IMR-90 (cell line): ENCODE measurements around the gene HSD17B3. TPM values are rescaled to one million over a fixed set of nuclear protein-coding genes. Genes with fewer than 3 reads are reported as not detected.
"Not testable (repeated sequence)": the region's sequence is repeated elsewhere in the genome, so short reads cannot be mapped to it uniquely, and the experiment has no call there.

Source experiments
- ATAC-seq: fragments of 200-7000 bp; cut with Tn5 transposase; 2 replicates; pipeline ENCODE4 v1.9.1; 2020; ENCODE audit warnings: low read depth, mild to moderate bottlenecking, moderate library complexity
- BruUV-seq: library from RNA; stranded (reverse); fragments of 400-500 nt; replicated peaks from 2 replicates; lab custom pipeline; 2021; lab: Mats Ljungman, UMichigan
- CTCF ChIA-PET: fragments of 300-600 bp; formaldehyde crosslinking; extraction: SDS; loops from one replicate; lab custom pipeline; 2021; ENCODE audit warnings: antibody characterized with exemption; lab: Yijun Ruan, JAX
- POLR2A ChIA-PET: fragments of 300-600 bp; sonication (Branson Sonifier 250); formaldehyde crosslinking; loops from one replicate; lab custom pipeline; 2022; ENCODE audit warnings: antibody characterized with exemption; ENCODE audit not compliant: unreplicated experiment; lab: Charles Lee
- DNase-seq: peaks from one replicate; pipeline ENCODE4 v3.0.0; 2013
- H2AFZ ChIP-seq: replicated peaks from 2 replicates; pipeline ENCODE3; 2013; ENCODE audit warnings: low read length, mild to moderate bottlenecking; ENCODE audit not compliant: poor library complexity
- H2AK5ac ChIP-seq: 2 replicates; pipeline ENCODE4 v1.6.1; 2013; ENCODE audit warnings: low read depth, low read length, inconsistent platforms
- H2AK9ac ChIP-seq: replicated peaks from 2 replicates; pipeline ENCODE3; 2013; ENCODE audit warnings: mild to moderate bottlenecking, low read depth, low read length, moderate library complexity; ENCODE audit not compliant: poor library complexity
- H2BK120ac ChIP-seq: 2 replicates; pipeline ENCODE4 v1.6.1; 2013; ENCODE audit warnings: low read depth, low read length, inconsistent platforms
- H2BK15ac ChIP-seq: 3 replicates; pipeline ENCODE4 v1.6.1; 2013; ENCODE audit warnings: low read depth, low read length, inconsistent platforms
- H2BK20ac ChIP-seq: 2 replicates; pipeline ENCODE4 v1.6.1; 2013; ENCODE audit warnings: low read depth, mild to moderate bottlenecking, inconsistent platforms, low read length, moderate library complexity
- H2BK5ac ChIP-seq: 2 replicates; pipeline ENCODE4 v1.6.1; 2013; ENCODE audit warnings: mild to moderate bottlenecking, low read depth, low read length, inconsistent platforms; ENCODE audit not compliant: poor library complexity, severe bottlenecking
- H3K14ac ChIP-seq: replicated peaks from 2 replicates; pipeline ENCODE4 v1.6.1; 2013; ENCODE audit warnings: low read depth, low read length, inconsistent platforms
- H3K18ac ChIP-seq: 2 replicates; pipeline ENCODE4 v1.6.1; 2013; ENCODE audit warnings: low read depth, low read length, control low read depth
- H3K23ac ChIP-seq: 2 replicates; pipeline ENCODE4 v1.6.1; 2013; ENCODE audit warnings: low read depth, low read length, inconsistent platforms
- H3K27ac ChIP-seq: 2 replicates; pipeline ENCODE4 v1.5.1; 2013; ENCODE audit warnings: mild to moderate bottlenecking, control low read depth, low read length; ENCODE audit not compliant: insufficient read depth
- H3K27me3 ChIP-seq: 2 replicates; pipeline ENCODE4 v1.6.1; 2013; ENCODE audit warnings: low read length; ENCODE audit not compliant: control insufficient read depth, insufficient read depth
- H3K36me3 ChIP-seq: 2 replicates; pipeline ENCODE4 v1.6.1; 2013; ENCODE audit warnings: low read length, mixed read lengths; ENCODE audit not compliant: control insufficient read depth, insufficient read depth
- H3K4ac ChIP-seq: 2 replicates; pipeline ENCODE4 v1.6.1; 2013; ENCODE audit warnings: low read depth, low read length, inconsistent platforms
- H3K4me1 ChIP-seq: 2 replicates; pipeline ENCODE4 v1.6.1; 2013; ENCODE audit warnings: low read length, mixed read lengths; ENCODE audit not compliant: control insufficient read depth, insufficient read depth
- H3K4me2 ChIP-seq: 2 replicates; pipeline ENCODE4 v1.6.1; 2013; ENCODE audit warnings: low read depth, mild to moderate bottlenecking, control low read depth, low read length, moderate library complexity
- H3K4me3 ChIP-seq: 2 replicates; pipeline ENCODE4 v1.5.1; 2013; ENCODE audit warnings: low read depth, mild to moderate bottlenecking, control low read depth, low read length, moderate library complexity; ENCODE audit not compliant: insufficient read depth
- H3K56ac ChIP-seq: 2 replicates; pipeline ENCODE4 v1.6.1; 2013; ENCODE audit warnings: low read length, inconsistent platforms; ENCODE audit not compliant: insufficient read depth; ENCODE audit errors: extremely low read depth
- H3K79me1 ChIP-seq, 2 experiments: 2 replicates each; pipeline ENCODE4 v1.6.1; 2013; ENCODE audit warnings: low read length in 2 of 2, inconsistent platforms in 1 of 2, low read depth in 1 of 2
- H3K9ac ChIP-seq: 2 replicates; pipeline ENCODE4 v1.6.1; 2013; ENCODE audit warnings: low read depth, low read length, control low read depth
- H3K9me1 ChIP-seq: 2 replicates; pipeline ENCODE4 v1.6.1; 2013; ENCODE audit warnings: low read length, inconsistent platforms; ENCODE audit not compliant: insufficient read depth
- H3K9me3 ChIP-seq: 2 replicates; pipeline ENCODE4 v1.6.1; 2013; ENCODE audit warnings: low read length; ENCODE audit not compliant: control insufficient read depth, insufficient read depth
- H4K20me1 ChIP-seq: 2 replicates; pipeline ENCODE4 v1.6.1; 2013; ENCODE audit warnings: low read length, inconsistent platforms; ENCODE audit not compliant: insufficient read depth
- H4K5ac ChIP-seq: 2 replicates; pipeline ENCODE4 v1.6.1; 2013; ENCODE audit warnings: mild to moderate bottlenecking, low read depth, low read length, control low read depth
- H4K8ac ChIP-seq, 2 experiments: 2 replicates each; pipeline ENCODE4 v1.6.1; 2013; ENCODE audit warnings: low read depth in 2 of 2, low read length in 2 of 2, control low read depth in 1 of 2, inconsistent platforms in 1 of 2
- H4K91ac ChIP-seq: 2 replicates; pipeline ENCODE4 v1.6.1; 2013; ENCODE audit warnings: low read depth, low read length, inconsistent platforms; ENCODE audit not compliant: insufficient read depth
- WGBS, 2 experiments: methylation state at CpG; one replicate each; pipeline versions ENCODE4 v1.1.5 to v1.1.7; 2013; ENCODE audit warnings: missing lambda C conversion rate in 2 of 2; ENCODE audit not compliant: insufficient read length in 1 of 2; ENCODE audit errors: extremely low coverage in 2 of 2; 5-methylcytosine and 5-hydroxymethylcytosine counted together
- dilution Hi-C: fragments of 300-500 bp; cut with HindIII; formaldehyde crosslinking; loops from one replicate; pipeline ENCODE4 v1.14.3; 2018; ENCODE audit warnings: low sequenced_read_pairs; ENCODE audit not compliant: unreplicated experiment
- in situ Hi-C: fragments of 300-500 bp; cut with MboI; formaldehyde crosslinking; loops from 3 replicates; pipeline ENCODE4 v1.14.3; 2019; ENCODE audit warnings: low sequenced_read_pairs, inconsistent platforms, mixed read lengths
- intact Hi-C: fragments of 100-400 bp; cut with micrococcal nuclease; formaldehyde crosslinking; loops from 2 replicates; pipeline ENCODE4 v1.10.0; 2022
- polyA plus RNA-seq, 3 experiments: library from polyadenylated mRNA; depleted of rRNA; stranded (reverse); fragments of >200 nt; gene quantifications; 2 replicates each; pipeline ENCODE4 v1.2.3, GENCODE V29; 2012; ENCODE audit warnings: low replicate concordance in 1 of 3
- total RNA-seq: library from RNA; depleted of rRNA; stranded (reverse); fragments of >200 nt; gene quantifications from 2 replicates; pipeline ENCODE4 v1.2.3, GENCODE V29; 2012

HSD17B3 gene
- total and polyA plus RNA-seq, 2 of the 4 experiments (the other 2 are of a cell fraction): 0.18 TPM; not detected in 1

DNA sequence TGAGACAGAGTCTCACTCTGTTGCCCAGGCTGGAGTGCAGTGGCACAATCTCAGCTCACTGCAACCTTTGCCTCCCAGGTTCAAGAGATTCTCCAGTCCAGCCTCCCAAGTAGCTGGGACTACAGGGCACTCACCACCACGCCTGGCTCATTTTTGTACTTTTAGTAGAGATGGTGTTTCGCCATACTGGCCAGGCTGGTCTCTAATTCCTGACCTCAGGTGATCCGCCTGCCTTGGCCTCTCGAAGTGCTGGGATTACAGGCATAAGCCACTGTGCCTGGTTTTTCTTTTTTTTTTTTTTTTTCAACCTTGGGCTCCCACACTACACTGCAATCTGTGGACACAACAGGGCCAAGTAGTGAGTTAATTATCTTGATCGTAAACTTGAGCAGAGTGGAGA lies 20.8 kb upstream of the HSD17B3 start:
- CTCF ChIA-PET, H3K56ac ChIP-seq, H3K4ac ChIP-seq, H3K9me1 ChIP-seq, in situ Hi-C loops, H3K79me1 ChIP-seq, ATAC-seq, H3K4me2 ChIP-seq, H2BK120ac ChIP-seq, H4K20me1 ChIP-seq, H3K23ac ChIP-seq, H2BK20ac ChIP-seq, BruUV-seq, DNase-seq, H3K9me3 ChIP-seq, H3K9ac ChIP-seq, H4K5ac ChIP-seq, H2BK5ac ChIP-seq, H2AK5ac ChIP-seq, H3K4me3 ChIP-seq, H4K91ac ChIP-seq, H2AK9ac ChIP-seq, H3K4me1 ChIP-seq, H3K27ac ChIP-seq, H3K27me3 ChIP-seq, H3K14ac ChIP-seq, POLR2A ChIA-PET, intact Hi-C loops, H3K36me3 ChIP-seq, H4K8ac ChIP-seq, H3K18ac ChIP-seq, H2AFZ ChIP-seq, dilution Hi-C loops, H2BK15ac ChIP-seq: not testable (repeated sequence)
- WGBS, 2 experiments: no CpG with 5 or more reads among the region's 5 CpGs

DNA sequence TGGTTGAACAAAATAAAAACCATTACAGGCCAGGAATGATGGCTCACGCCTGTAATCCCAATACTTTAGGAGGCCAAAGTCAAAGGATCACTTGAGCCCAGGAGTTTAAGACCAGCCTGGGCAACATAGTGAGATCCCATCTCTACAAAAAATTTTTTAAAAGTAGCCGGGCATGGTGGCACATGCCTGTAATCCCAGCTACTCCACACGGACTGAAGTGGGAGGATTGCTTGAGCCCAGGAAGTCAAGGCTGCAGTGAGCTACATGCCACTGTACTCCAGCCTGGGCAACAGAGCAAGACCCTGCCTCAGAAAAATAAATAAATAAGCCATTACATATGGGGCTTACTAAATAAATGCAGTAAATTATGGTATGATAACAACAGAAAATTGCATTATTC lies 20.2 kb upstream of the HSD17B3 start:
- intact Hi-C loops, dilution Hi-C loops, H3K79me1 ChIP-seq, H3K4me2 ChIP-seq, H4K8ac ChIP-seq, H3K27me3 ChIP-seq, H3K4me3 ChIP-seq, DNase-seq, H2AK5ac ChIP-seq, POLR2A ChIA-PET, H3K23ac ChIP-seq, H3K56ac ChIP-seq, H3K18ac ChIP-seq, H3K9ac ChIP-seq, CTCF ChIA-PET, H3K27ac ChIP-seq, H3K4ac ChIP-seq, H3K36me3 ChIP-seq, H2BK120ac ChIP-seq, H2AK9ac ChIP-seq, H3K9me3 ChIP-seq, H3K9me1 ChIP-seq, H2BK15ac ChIP-seq, BruUV-seq, ATAC-seq, H3K14ac ChIP-seq, H4K5ac ChIP-seq, H2AFZ ChIP-seq, in situ Hi-C loops, H2BK5ac ChIP-seq, H2BK20ac ChIP-seq, H3K4me1 ChIP-seq, H4K20me1 ChIP-seq, H4K91ac ChIP-seq: not testable (repeated sequence)
- no CpG with 5 or more reads among the region's 3 CpGs for WGBS, 2 experiments
